Measurements from ENCODE around the gene RPS16. TPM values are rescaled to one million over a fixed set of nuclear protein-coding genes. Genes with fewer than 3 reads are reported as not detected.

The RPS16 gene
- total and polyA plus RNA-seq, 9 of the 15 experiments (the other 6 are each of a cell fraction or from before 2014, with no cell fraction given), result 82.6 to 3,671 (median 2,204) TPM

GRCh38 chr19:39480337-39481228 lies 44.8 kb upstream of the RPS16 start, which contains the start of gene TIMM50 (continued):
- peak; percentile 100 for TF ChIP-seq SP1 (CRISPR knock-in tag; IDR thresholded peaks at IDR 0.05)
- TF ChIP-seq CHD4 (IDR thresholded peaks at IDR 0.05; ENCODE audit: insufficient read depth, insufficient replicate concordance, low read depth, low read length, poor library complexity, severe bottlenecking), result no peak
- peak; percentile 72 for TF ChIP-seq DPF2 (IDR thresholded peaks at IDR 0.05)
- TF ChIP-seq ARID1B (IDR thresholded peaks at IDR 0.05), result peak; percentile 50; the same call in 1 of the 2 replicates
- TF ChIP-seq FOXO4 (CRISPR knock-in tag; IDR thresholded peaks at IDR 0.05), result no peak
- TF ChIP-seq GABPA (tag; conservative IDR thresholded peaks at IDR 0.05; ENCODE audit: low read depth), result 0 out of 2 replicates have a peak, but pooled peaks have one; percentile 27
- TF ChIP-seq FOXK1 (CRISPR knock-in tag; IDR thresholded peaks at IDR 0.05; ENCODE audit: borderline replicate concordance), result peak; percentile 85; the same call in 1 of the 2 replicates
- TF ChIP-seq VEZF1 (CRISPR knock-in tag; IDR thresholded peaks at IDR 0.05), result peak; percentile 73
- TF ChIP-seq RBFOX2 (IDR thresholded peaks at IDR 0.05; ENCODE audit: low read depth, low read length), result peak; percentile 96
- no peak for TF ChIP-seq ELF1 (tag; IDR thresholded peaks at IDR 0.05)
- TF ChIP-seq SUPT5H (IDR thresholded peaks at IDR 0.05), result peak; percentile 87
- TF ChIP-seq ETV1 (tag; conservative IDR thresholded peaks at IDR 0.05; ENCODE audit: low read depth), result no peak
- TF ChIP-seq ATF7 (IDR thresholded peaks at IDR 0.05), result peak; percentile 93
- peak; percentile 56; the same call in 1 of the 2 replicates for TF ChIP-seq POLR2AphosphoS5 (IDR thresholded peaks at IDR 0.05; ENCODE audit: control insufficient read depth, insufficient read depth, low read depth, low read length)
- TF ChIP-seq EP400 (IDR thresholded peaks at IDR 0.05), result peak; percentile 90
- TF ChIP-seq JUND (IDR thresholded peaks at IDR 0.05; ENCODE audit: borderline replicate concordance, low read depth, low read length), result peak; percentile 80
- TF ChIP-seq JUND (tag; IDR thresholded peaks at IDR 0.05; ENCODE audit: borderline replicate concordance, low read depth, low read length), result no peak; the same call in 2 of the 3 replicates
- peak; percentile 86 for TF ChIP-seq RB1 (IDR thresholded peaks at IDR 0.05; ENCODE audit: low read depth)
- no peak for TF ChIP-seq ETV6 (IDR thresholded peaks at IDR 0.05; ENCODE audit: borderline replicate concordance in 1 of 2, low read depth in 2 of 2, low read length in 1 of 2)
- TF ChIP-seq ETV6 (CRISPR knock-in tag; IDR thresholded peaks at IDR 0.05; ENCODE audit: borderline replicate concordance), result peak; percentile 75; the same call in 1 of the 2 replicates
- TF ChIP-seq JUN (IDR thresholded peaks at IDR 0.05; ENCODE audit: borderline replicate concordance, low read depth, low read length), result peak; percentile 58; the same call in 1 of the 2 replicates
- TF ChIP-seq JUN (CRISPR knock-in tag; IDR thresholded peaks at IDR 0.05; ENCODE audit: borderline replicate concordance), result 0 out of 2 replicates have a peak, but pooled peaks have one; percentile 67
- peak; percentile 86 for TF ChIP-seq CXXC5 (CRISPR knock-in tag; IDR thresholded peaks at IDR 0.05)
- TF ChIP-seq TOE1 (IDR thresholded peaks at IDR 0.05; ENCODE audit: borderline replicate concordance), result peak; percentile 91
- TF ChIP-seq TOE1 (CRISPR knock-in tag; IDR thresholded peaks at IDR 0.05; ENCODE audit: borderline replicate concordance, low read depth), result no peak

All from K562 (cell line).